HG03025 (cell line): ENCODE data around the gene TMEM229B.

Source experiments
- ATAC-seq: cut with Tn5 transposase; IDR thresholded peaks from one replicate; pipeline ENCODE4 v1.9.1; 2021; ENCODE audit warnings: mild to moderate bottlenecking, moderate library complexity; ENCODE audit not compliant: unreplicated experiment, low FRiP score

Gene TMEM229B

DNA sequence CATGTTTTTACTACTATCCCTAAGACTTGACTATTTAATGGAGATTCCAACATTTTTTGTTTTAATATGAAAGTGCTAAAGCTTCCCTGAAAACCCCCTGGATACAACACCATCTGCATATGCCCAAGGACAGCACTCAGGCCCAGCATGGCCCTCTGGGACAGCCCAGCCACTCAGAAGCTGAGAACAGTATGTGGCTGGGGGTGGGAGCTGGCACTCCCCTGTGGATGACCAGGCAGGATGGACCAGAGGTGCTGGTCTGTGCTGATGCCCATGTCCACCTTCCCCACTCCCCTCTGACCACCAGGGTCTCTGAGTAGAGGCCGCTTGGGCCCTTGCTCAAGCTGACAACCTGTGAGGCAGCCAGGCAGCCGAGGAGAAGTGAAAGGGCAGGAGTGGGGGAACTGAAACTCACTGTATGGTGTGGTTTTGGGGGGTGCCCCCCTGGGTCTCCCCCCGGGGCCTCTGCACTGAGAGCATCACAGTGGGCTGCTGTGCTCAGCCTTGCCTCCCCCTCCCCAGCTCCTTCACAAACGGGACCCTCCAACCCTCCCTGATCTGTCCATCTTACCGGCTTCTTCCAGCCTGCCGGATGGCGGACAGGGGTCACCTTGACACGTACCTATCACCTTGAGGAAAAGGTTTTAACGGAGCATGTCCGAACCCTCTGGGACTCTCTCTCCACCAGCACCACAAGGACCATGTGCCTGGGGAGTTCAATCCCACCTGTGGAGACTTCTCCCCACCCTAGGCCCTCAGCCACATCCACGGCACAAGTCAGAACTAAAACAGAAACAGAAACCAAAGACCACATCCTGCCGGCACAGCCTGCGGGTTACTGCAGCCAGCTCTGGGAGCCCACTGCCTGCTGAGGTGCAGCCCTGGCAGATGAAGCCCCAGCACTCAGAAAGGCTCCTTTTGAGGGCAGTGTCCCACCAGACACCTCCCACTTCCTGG is at the start of gene TMEM229B:
Gene TMEM229B, minus strand, starts transcription at position 785 of the 957 bp plus-strand sequence. CDS start 14,798 bp downstream, outside the sequence.
- peak; percentile 91 for ATAC-seq

DNA sequence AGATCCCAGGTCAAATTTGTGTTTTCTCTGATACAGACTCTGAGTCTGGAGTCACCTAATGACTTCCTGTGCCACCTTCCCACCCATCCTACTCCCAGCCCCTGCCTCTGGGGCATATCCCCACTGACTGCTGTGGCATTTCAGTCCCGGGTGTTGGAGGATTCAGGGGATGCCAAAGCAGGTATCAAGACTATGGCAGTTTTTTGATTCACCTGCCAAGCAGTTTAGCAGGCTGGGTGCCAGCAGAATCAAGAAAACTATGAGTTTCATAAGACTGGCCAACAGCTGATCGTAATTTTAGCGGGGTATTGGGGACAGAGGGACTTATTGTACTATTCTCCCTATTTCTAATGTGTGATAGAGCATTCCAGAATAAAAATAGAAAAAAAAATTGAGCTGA is 49.2 kb upstream of the TMEM229B start:
- ATAC-seq = no peak

DNA sequence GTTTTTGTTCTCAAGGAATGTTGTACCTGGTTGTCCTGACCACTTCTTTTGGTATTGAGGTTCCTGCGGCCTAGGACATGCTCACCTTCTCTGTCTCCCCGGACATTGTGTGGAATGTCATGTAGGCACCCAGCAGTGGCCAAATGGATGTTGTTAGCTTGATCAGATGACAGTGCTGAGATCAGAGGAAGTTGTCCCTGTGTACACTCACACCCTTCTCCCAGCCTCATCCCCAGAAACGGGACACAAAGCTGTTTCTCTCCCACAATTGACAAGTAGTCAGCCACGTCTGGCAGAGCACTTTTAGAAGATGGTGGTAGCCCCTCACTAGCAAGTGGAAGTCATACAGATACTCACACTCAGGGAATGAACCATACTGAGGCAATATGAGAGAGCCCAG is 47.6 kb upstream of the TMEM229B start:
- ATAC-seq = no peak

DNA sequence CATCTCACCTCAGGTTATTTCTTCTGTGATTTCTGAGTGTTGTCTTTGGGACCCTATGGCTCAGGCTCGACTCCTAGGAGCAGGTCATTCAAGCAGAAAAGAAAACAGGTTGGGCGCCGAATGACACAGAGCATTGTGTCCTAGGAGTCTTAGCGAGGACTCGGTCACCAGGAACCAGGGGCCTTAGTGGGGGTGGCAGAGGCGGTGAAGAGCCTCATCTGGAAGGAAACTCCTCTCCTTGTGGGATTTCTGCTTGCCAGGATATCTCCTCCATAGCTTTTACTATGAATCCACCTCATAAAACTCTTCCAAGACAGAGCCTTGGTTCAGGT is 45.2 kb upstream of the TMEM229B start:
- ATAC-seq = no peak

DNA sequence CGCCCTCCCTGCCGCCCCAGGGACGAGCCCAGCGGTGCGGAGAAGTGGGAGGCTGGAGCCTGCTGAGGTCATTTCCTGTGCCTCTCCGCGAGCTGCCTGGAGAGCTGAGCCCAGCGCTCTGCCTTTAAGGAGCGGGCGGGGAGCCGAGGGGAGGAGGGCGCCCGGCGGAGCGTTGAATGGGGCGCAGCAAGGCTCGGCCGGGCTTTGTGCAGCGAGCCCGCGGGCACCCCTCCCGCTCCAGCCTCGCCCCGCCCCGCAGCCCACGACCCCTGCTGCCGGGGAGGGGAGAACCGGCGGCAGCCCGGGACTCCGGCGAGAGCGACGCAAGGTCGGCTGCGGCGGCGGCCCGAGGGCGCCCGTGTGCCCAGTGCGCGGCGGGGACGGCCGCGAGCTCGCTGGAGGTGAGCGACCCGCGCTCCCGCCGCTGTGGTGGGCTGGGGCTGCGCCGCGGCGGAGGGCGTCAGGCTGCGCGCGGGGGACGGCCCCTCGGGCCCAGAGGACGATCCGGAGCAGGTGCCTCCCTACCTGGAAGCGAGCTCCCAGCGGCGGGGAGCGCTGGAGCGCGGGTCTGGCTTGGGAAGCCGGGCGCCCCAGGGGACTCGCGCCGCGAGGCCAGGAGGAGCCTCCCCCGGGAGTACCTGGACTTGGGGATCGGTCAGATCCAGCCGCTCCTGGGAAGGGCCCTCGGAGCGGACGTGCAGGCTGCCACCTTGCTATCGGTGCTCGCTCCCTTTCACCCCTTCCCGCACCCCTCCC is 44.7 kb upstream of the TMEM229B start, which contains the start of gene PLEKHH1:
Gene PLEKHH1, plus strand, starts transcription at position 293 of the 756 bp plus-strand sequence. CDS start 8,578 bp downstream, outside the sequence.
- ATAC-seq = no peak

DNA sequence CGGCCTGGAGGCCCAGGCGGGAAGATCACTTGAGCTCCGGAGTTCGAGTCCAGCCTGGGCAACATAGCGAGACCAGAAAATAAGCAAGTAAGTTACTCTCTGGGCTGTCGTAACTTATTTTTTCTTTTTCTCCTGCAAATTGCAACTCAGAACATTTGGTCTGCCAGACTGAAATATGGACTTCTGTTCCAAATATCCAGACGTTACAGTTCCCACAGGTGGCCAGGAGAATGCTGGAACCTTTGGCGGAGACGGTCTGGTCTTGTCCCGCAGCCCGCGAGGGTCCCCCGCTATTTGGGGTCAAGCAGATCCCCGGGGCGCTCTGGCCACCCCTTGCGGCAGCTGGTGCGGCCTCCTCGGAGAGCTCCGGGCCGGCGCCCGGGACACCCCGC is 44.1 kb upstream of the TMEM229B start:
- no peak for ATAC-seq

DNA sequence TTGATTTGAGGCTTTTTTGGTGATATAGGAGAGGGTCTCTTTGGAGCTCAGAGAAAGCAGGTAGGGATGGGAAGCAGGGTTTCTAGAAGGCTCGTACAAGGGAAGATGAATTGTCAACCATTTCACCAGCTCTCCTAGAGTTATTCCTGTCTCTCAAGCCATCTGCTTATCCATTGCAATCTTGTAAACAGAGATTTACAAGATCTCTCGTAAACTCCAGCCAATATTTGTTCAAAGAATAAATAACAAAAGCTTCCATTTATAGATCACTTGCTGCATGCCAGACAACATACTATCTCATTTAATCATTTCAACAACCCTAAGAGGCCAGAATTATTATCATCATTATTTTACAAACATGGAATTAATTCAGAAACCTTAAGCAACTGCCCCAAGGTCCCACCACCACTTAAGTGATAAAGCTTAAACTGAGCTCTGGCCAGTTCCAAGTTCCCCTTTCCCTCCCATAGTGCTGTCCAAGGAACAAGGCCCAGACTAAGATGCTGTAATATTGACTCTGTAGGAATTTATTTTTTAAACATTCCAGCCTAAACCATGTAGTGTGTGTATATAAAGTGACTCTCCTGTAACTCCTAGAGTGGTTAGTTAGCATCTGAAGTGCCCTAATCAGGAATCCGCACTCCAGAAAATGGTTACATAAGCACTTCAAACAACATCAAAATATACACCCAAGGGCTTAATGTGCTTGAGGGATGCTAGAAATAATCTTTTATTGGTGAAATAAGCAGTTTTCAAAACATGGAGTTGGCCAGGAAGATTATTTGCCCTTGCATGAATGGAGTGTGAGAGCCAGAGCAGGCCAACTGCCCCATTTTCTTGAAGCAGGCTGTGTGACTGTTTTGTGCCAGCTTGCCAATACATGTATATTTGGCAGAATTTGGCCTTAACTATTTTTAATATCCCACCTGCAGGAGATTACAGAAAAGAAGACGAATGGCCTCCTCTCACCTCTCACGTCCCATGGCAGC is 41.7 kb upstream of the TMEM229B start:
- ATAC-seq = no peak

DNA sequence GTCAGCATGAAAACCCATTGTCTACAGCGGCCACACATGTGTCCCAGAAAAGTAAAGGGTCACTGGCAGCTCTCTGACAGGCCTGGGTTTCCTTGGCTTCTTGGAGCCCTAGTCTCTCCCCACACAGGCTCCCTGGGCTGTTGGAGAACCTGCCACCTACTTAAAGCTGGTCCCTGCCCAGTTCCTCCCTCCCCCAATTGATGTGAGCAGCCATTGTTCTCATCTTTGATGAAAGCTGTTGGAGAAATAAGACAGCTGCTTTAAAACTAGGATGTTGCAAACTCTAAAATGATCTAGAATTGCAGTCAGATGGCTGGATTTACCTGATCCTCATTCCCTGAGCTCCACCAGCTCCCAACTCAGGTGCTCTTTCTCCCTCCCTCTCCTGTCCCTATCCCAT is 39.8 kb upstream of the TMEM229B start:
- ATAC-seq = no peak

DNA sequence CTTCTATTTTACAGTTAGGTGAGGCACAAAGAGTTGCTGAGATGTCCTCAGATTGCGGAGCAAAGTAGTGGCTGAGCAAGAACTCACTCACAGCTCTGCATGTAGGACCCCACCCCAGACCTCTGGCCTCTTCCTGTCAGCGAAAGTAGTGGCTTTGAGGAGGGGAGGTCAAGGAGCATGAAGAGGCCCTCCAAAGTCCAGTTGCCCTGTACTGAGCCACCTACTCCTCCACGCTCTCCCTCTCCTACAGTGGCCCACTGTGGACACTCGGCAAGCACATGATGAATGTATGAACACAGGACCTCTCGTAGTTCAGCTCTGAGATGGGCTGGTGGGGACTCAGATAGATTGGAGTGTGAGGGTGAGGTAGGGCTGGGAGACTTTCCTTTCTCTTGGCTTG is 39.2 kb upstream of the TMEM229B start:
- no peak for ATAC-seq

DNA sequence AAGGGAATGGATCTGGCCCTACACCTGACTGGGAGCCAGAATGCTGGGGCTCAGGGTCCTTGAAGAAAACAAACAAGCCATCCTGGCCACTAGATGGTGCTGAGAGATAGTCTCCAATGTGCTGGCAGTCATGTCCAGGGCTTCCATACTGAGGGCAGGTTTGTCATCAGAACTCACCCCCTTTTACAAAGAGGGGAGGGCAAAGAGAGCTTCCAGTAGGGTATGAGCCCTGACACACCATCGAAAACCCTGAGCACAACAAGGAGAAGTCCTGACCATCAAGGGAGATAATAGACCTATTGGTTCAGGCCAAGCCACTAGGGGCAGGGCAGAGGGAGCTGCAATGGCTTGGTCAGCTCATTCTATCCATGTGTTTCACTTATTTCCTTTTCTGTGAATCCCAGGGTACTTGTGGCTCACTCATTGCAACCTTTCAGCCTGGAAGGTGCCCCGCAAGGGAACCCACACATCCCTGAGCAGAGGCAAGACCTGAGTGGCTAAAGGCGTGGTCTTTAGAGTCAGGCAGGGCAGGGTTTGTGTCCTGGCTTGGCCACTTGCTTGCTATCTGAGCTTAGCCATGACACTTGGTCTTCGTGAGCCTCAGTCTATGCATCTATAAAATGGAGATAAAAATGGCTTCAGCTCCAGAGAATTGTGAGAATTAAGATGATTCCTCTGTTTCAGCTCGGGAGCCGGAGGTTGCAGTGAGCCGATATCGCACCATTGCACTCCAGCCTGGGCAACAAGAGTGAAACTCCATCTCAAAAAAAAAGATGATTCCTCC is 38.3 kb upstream of the TMEM229B start:
- ATAC-seq = no peak

DNA sequence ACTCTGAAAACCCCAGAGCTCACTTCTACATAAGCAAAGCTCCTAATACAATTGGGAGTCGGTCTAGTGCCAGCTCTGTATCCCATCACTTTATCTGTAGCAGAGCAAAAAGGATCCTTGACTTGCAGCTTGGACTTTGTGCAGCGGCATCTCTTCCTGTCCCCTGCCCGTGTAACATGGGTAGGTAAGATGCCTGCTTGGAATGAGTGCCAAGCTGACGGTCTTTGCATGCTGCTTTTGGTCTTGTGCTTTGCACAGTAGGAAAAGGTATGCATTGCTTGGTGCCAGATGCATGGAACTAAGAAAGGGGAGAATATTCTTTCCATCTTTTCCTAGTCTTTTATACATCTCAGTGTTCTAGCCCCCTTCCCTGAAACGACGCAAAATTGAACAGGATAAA is 37.7 kb upstream of the TMEM229B start:
- no peak for ATAC-seq

DNA sequence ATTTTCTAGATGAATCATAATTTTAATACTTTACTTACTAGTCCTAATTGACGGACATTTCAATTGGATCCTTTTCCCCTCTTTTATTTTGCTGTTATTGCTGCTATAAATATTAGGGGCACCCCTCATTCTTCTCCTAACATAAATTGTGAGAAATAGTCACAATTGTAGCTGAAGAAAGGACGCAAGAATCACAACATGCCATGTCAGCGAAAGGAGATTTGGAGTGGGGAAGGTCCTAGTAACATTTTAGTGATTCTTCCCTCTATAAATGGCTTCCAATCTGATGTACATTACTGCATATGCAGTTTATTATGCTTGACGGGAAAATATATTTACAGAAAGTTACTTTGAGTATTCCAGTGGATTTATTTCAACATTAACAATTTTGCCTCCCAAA is 36.9 kb upstream of the TMEM229B start:
- no peak for ATAC-seq

DNA sequence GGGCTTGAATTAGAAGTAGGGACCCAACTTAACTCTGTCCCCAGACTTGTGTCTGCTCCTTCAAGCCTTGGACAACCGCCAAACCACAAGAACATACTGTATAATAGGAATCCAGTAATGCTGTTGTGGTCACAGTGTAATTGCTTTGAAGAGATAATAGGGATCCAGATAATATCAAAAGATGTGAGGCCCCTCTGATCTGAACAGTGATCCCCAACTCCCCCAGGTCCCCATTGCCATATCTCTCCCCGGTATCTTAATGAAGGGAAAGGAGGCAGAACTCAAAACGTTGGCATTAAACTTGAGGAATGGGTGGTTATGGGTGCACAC is 36.1 kb upstream of the TMEM229B start:
- ATAC-seq = no peak

DNA sequence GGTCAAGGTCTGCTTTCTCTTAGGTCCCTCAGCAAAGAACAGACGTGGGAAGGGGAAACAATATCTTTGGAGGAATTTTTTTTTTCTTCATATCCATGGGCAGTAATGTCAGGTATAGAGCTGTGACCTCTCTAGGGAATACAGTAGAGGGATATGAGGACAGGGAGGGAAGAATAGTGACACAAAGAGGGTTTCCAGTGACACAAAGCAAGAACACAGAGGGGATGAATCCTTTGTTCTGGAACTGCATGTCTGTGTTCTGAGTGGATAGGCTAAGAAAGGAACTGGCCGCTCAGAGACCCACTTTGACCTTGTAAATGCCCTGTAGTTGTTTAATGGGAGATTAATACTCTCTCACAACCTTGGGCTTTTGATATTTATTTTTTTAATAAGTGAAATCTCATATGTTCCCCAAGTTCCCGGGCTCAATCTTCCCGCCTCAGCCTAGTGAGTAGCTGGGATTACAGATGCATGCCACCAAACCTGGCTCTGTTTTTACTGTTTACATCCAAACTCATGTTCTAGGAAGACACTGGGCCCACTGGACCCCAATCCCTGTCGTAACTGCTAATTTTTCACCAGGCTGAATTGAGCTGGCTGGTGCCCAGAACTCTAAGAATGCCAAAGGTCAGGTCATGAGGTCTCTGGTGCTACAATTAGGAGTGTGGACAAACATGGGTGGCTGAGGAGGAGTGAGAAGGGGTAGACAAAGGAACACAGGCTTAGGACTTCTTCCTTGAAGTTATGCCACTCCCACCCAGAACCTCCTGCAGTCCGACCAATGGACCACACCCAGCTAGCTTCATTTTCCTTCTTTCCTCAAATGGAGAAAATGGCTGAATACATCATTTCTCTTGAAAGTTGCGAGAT is 35.5 kb upstream of the TMEM229B start:
- no peak for ATAC-seq

DNA sequence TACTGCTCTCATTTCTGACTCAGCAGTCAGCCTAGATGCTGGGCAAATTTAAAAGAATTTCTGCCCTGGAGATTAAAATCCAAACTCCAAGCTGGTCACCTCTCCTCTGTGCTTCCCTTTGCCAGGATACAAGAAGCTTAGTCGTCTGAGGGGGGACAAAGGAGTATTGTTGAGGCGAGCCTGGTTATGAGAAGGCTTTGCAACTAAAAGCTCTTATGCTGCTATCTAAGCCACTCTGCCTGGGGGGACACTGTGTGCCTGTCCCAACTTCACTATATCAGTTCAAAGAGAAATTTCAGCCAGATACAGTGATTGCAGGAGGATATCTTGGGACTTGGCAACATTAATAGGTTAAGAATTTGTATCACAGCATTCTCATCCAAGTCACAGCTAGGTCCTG is 33.7 kb upstream of the TMEM229B start:
- no peak for ATAC-seq

DNA sequence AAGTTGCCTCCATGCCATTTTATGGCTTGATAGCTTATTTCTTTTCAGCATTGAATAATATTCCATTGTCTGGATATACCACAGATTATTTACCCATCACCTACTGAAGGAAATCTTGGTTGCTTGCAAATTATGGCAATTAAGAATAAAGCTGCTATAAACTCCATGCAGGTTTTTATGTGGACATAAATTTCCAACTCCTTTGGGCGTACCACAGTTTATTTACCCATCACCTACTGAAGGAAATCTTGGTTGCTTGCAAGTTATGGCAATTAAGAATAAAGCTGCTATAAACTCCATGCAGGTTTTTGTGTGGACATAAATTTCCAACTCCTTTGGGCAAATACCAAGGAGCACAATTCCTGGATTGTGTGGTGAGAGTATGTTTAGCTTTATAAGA is 32.0 kb upstream of the TMEM229B start:
- ATAC-seq = no peak

DNA sequence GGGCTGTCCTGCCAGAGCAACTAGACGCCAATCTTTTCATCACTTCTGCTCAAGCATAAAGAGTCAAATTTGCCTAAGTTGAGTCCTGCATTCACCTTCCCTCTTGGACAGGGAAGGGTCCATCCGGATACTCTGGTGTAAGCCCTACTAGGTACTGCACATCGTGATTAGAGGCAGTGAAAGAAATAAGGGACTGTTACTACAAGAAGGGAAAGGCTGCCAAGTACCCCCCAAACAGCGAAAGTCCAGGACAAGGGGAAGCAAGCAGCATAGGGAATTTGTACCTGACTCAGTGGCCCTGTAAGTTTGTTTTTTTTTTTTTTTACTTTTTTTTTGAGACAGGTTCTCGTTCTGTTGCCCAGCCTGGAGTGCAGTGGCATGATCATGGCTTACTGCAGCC is 30.9 kb upstream of the TMEM229B start:
- no peak for ATAC-seq

DNA sequence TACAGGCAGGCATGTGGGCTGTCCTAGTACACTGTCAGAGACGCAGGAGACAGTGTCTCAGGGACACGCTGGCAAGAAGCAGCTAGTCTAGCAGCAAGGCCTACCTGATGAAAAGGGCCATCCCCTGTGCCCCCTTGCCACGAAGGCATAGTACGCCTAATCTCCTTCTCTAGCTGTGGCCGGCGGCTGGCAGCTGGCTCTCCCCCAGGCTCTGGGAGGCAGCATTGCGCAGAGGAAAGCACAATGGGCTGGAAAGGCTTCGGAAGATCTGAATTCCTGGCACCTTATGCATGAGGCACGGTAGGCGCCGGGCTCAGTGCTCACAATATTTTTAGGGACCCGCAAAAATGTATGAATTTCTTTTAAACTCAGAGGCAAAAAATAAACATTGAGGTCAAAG is 28.6 kb upstream of the TMEM229B start:
- no peak for ATAC-seq

DNA sequence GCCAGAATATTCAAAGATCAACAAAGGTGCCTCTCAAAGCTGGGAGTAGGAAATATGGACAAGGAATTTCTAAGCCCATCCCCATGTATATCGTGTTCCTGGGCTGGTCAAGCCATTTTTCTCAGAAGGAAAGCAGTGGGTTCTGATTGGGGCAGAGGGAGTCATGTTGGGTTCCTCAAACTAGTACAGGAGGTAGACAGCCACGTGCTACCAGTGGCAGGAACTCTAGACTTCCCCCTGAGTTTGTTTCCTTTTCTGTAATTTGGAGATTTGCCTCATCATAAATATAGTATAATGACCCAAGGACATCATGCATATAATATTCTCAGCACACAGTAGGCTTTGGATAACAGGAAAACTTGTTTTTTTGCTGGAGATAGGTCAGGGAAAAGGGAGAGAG is 28.2 kb upstream of the TMEM229B start:
- no peak for ATAC-seq
